Stimulated activated CD4-positive, alpha-beta T cell treated with anti-CD3 and anti-CD28 coated beads, TNF-alpha, amount 100 ng/mL, for 1 hour (primary cell): ENCODE data around the gene RBPMS2.
"Not testable (repeated sequence)": the region's sequence is repeated elsewhere in the genome, so short reads cannot be mapped to it uniquely, and the experiment has no call there.

Experiments used
- DNase-seq, 3 donors: peaks; one replicate each; pipeline ENCODE4 v3.0.0-alpha.2; 2020; ENCODE audit warnings: low read depth in 3 of 3, low spot score in 1 of 3

Gene RBPMS2

DNA sequence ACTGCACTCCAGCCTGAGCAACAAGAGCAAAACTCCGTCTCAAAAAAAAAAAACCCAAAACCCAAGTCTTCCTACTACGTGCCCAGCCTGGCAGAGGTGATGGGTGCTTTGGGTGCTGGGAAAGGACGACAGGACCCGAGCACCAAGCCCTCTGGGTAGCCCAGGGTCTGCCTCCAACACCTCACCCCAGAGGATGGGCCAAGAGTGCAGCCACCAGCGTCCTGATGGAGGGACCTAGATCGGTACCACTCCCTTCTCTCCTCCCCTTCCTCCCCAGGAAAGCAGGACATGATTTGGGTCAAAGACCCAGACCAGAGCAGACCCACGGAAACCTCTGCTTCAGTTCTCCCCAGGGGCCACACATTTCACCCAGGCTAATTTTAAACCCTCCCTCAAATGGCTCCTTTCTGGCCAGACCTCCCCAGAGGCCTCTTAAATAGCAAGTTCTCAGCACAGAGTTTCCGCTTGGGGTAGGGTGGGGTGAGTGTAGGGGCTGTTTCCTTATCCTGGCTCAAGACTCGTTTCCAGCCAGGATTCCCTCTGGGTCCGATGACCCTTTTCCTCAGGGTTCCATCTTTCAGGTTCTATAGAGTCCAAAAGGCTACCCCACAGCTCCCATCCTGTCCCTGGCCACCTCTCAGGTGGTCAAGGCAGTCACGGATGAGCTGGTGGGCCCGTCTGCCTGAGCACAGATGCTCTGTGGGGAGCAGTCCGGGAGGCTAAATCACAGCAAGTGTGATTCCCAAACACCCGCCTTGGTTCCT is 20.5 kb downstream of the RBPMS2 start:
- no peak for DNase-seq

DNA sequence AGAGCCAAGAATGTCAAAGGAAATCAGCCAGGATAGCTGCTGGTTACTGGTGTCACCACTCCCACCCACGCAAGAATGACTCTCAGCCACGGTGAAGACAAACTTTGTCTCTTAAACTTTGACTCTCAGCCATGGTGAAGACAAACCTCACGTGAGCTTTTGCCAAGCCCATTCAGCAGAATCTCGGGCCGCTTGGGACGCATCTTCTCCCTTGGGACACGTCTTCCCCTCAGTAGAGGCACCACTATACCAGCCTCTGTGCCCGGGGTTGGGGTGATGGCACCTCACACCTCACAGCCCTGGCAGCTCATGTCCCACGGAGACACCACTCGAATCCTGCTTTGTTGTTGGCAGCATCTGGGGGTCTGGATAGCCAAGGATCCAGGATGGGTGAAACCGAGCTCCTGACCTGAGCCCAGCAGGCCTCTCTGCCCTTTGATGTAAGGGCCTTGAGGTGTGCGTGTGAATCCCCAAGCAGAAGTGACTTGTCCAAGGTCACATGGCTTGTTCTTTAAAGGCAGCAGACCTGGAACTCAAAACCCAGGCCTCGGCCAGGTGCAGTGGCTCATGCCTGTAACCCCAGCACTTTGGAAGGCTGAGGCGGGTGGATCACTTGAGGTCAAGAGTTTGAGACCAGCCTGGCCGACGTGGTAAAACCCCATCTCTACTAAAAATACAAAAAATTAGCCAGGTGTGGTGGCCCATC is 21.8 kb downstream of the RBPMS2 start:
- no peak for DNase-seq

DNA sequence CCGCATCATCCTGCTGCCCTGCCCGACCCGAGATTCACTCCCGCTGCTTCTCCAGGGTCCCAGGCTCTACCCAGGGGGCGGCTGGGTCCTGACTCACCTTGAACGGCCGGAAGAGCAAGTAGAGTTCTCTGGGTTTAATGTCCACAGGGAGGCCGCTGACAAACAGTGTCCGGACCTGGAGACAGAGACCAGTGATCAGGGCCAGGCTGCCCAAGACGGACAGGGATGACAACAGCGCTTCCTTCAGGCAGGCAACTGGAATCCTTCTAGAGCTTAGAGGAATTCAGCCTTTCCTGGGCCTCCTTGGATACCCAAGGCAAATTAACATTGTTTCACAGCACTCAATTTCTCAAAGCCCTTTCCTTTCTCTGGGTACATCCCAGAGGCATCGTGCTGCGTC is 23.9 kb downstream of the RBPMS2 start:
- DNase-seq: no peak

DNA sequence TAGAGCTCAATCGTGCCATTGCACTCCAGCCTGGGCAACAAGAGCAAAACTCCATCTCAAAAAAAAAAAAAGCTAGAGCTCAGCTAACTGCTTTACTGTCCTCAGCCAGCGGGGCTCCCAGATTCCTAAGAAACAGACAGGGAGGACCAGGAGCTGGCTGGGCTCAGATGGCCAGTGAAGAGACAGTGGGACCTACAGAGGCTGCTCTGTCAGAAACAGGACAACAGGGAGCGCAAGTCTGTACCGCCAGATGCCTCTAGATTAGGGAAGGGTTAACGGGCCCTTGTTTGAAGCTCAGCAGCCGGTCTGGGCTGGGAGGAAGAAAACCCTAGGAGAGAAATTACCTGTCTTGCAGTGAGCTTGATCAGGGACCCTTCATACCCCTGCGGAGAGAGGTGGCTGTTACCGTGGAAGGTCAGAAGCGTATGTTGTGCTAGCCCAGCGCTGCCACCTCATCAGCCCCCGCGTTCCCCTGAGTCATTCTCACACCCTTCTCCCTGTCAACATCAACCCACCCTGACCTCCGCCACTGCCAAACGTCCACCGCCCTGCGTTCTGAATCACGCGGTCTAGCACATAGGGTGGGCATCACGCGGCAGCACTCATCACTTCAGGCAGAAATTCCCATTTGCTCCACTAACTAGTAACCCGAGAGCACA is 25.3 kb downstream of the RBPMS2 start:
- DNase-seq: no peak

DNA sequence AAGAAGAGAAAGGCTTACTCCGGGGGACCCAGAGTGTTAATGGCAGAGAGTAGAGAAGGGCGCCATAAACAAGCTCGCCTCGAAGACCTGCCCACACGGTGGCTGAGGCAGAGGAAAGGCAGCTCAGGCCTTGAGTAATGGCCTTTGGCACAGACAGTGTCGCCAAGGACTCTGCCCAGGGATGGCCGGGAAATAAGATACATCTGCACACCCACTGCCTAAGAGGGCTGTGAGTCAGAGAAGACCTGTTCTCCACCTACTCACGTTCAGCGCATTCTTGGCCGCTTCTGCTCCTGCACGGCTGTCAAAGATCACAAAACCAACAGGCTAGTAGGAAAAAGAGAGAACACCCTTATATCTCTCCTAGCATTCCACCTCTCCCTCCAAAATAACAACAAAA is 26.2 kb downstream of the RBPMS2 start:
- DNase-seq: no peak

DNA sequence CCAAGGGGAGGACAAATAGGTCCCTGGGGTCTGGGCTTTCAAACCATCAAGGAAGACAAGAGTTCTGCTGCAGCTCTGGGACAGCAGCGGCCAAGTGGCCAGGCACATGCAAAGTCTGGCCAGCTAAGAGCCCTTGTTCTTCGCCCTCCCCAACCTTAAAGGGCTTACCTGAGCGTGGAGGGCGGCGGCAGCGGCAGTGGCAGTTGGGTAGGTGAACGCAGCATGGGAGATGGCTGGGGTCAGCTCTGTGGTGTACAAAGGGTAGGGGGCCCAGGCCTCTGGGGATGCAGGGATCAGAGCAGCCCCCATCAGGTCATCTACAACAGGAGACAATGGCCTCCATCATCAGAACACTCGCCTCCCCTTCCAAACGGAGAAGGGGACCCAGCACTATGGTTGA is 27.1 kb downstream of the RBPMS2 start:
- no peak for DNase-seq

DNA sequence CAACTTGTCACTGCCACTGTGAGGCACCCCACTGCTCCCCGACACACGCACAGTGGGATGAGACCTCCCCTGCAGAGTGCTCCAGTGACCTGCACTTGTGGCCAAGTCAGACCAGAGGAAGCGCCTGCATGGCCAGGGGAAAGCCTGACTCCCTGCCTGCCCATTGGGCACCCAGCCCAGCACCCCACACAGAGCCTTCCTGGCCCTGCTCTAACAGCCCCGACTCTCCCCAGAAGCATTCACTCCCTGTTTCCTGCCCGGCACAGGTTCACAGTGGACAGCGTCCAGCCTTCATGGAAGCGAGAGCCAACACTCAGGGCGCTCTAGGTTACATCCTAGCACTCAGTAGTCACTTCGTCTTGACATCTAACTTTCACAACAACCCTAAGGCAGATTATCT is 27.8 kb downstream of the RBPMS2 start:
- no peak for DNase-seq

DNA sequence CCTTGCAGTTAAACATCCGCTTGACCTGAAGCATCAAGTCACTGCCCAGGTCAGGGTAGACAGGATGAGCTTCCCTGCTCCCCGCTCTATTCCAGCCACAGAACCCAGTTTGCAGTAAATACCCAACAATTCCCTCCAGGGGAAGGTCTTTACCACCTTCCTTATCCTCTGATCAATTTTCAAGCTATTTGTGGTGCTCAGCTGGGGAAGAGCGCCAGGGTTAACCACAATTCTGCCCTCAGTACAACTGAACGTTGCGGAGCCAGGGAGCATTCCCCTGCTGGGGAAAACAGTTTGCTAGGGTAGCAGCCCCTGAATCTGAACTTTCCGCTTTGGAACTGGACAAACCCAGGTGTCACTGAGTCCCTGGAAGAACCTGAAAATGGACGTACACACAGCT is 28.5 kb downstream of the RBPMS2 start:
- DNase-seq: no peak

DNA sequence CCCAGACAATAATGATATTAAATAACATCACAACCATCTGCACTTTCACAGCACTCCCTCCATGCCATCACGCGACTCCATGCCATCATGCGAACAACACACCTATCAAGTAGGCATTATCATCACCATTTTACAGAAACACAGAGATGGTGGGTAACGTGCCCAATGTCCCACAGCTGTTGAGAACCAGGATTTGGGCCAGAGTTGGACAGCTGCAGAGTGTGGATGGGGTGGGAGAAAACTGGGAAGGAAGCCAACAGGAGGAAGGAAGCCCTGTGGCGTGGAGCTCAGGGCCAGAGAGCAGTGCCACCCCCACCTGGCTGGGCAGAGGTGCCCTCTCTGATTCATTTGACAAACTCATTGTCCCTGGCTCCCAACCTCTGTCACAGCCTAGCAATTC is 29.0 kb downstream of the RBPMS2 start:
- no peak for DNase-seq

DNA sequence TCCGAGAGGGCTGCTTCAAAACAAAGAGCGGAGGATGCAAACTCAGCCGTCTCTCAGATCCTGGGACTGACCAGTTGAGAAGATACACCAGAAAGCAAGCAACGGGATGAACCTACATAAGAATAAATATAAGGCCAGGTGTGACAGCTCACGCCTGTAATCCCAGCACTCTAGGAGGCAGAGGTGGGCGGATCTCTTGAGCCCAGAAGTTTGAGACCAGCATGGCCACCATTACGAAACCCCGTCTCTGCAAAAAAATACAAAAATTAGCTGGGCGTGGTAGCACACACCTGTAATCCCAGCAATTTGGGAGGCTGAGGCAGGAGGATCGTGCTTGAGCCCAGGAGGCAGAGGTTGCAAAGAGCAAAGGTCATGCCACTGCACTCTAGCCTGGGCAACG is 31.7 kb downstream of the RBPMS2 start:
- DNase-seq: no peak

DNA sequence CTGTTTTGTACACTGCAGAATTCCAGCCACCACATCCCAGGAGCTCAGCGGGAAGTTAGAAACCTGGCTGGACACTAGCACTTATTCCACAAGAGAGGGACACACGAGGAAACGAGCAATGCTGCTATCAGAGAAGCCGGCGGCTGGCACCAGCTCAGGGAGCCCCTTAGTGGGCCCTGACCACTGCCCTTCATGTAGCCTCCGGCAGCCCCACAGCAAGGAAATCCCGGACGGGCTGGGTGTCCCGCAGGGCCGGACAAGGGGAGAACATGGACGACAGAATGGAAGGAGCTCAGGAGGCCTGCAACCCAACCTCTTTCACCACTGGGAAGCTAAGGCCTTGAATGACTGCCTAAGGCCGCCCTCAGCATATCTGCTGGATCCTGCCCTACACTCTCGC is 32.5 kb downstream of the RBPMS2 start:
- DNase-seq: no peak

DNA sequence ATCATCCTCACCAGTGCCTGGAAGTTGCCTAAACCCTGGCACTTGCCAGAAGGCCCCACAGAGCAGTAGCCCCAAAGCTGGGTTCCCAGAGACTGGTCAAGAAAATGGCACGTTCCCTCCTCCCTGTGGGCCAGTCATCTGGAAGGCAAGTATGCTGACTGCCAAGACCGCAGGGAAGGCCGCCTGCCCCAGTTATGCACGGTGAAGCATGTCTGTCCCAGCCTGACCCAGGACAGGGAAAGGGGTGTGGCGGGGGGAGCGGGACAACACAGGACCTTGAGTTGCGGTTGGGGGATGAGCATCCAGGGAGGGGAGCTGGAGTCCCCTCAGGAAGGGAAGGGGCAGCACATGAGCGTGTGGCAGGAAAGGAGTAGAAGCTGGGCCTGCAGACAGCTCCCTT is 33.0 kb downstream of the RBPMS2 start:
- DNase-seq: no peak

DNA sequence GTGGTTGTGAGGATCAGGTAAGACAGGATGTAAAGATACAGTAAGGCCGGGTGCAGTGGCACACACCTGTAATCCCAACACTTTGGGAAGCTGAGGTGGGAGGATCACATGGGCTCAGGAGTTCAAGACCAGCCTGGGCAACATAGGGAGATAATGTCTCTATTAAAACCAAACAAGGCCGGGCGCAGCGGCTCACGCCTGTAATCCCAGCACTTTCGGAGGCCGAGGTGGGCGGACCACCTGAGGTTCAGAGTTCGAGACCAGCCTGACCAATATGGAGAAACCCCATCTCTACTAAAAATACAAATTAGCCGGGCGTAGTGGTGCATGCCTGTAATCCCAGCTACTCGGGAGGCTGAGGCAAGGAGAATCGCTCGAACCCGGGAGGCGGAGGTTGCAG is 33.7 kb downstream of the RBPMS2 start:
- not testable (repeated sequence) for DNase-seq

DNA sequence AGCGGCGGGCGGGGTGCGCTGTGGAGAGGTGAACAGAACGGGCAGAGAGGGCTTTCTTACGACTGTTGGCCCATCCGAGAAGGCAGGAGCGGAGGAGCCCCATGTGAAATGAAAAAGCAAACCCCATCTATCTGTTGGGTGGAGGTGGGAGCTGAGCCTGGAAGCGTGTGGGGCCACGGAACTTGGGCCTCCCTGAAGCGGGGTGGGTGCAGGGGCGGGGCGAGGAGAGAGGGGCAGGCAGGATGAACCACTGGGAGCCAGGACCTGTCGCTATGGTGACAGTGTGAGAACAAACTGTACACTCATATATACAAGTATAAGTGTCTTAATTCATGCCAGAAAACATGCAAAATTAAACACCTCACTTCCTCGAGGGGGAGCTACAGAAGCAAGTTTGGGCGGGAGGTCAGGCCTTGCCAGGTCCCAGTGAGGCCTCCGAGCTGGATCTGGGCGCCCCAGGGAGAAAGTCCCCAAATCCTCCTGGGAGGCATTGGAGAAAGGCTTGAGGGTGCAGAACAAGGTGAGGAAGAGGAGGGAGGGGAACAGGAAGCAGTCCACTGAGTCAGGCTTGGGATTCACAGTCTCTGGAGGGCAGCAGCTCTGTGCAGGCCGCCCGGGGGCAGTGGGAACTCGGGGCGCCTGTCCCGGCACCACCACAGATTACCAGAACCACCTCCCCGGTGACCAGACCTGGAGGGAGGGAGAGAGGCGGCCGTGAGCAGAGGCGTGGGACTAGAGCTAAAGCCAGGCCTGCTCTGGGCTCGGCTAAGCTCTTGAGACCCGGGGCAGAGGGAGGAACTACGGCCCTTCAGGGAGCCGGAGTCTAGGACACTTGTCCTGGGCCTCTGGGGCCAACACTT is 34.8 kb downstream of the RBPMS2 start:
- no peak for DNase-seq

DNA sequence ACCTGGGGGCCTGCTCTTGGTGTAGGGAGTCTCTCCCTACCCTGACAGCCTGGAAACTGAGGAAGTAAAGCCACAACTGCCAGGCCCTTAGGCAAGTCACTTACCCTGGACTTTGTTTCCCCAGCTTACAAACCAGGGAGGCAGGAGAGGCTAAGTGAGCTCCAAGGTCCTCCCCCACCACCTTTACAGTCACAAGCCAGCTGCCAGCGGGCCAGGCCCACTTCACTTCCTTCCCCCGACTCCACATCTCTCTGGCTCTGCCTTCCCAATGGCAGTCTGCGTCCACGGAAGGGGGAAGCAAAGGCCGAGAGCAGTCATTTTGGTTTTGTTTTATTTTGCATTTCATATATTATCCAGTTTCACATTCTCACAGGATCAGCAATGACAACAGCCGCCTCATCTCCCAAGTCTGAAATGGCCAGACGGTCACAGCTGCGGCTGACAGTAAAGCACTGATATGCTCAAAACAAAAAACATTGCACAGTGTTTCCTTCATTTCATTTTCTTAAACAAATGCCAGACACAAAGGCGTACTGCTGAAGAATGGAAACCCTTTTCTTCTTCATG is 35.7 kb downstream of the RBPMS2 start:
- no peak for DNase-seq

DNA sequence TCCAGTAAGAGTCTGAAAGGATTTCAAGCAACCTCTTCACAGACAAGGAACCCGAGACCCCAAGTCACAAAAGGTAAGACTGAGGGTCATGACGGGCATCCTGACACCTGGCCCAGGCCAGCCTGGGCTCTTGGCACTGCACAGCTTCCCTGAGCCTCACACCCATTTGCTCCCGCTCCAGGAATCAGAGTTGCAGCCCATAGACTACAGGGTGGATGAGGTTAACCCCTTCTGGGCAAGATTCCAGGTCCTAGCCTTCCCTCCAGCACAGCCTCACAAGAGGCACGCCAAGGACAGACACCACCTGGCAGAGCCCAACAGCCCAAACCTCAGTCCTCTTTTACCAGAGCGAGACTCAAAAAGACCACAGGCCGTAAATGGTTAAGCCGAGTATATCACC is 36.2 kb downstream of the RBPMS2 start:
- DNase-seq: no peak

DNA sequence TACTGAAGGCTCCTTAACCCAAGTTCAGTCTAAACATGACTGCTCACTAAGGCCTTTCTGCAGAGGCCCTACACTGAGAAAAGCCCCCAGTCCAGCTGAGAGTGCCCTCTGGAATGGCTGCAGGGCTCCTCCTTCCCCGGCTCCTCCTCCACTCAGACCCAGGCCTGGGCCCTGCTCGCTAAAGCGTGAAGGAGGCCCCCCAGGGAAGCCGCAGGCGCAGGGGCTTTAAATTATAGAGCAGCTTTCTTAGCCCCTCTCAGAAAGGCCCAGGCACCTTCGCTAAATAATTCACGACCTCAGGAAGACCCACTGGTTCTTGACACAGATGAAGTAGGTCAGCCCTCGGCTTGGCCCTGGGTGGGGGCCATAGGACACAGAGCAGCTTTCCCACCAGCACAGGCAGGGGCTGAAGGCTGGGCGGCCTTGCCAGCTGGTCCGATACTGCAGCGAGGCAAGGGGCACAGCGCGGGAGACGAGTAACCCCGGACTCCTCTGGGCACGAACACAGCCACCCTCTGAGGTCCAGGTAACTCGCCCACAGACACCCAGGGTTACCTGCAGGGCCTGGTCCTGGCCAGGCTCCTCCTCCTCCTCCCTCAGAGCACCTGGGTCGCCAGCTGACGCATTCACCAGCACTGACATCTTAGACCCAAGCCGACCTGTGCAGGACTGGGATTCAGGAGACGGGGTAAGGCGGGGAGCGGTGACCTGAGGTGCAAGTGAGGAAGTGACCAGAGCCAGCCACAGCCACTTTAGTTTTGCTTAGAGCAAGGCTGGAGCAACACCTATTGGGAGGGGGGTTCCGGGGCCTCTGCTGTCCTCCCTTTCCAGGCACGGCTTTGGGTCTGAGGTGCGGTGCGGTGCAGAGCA is 36.9 kb downstream of the RBPMS2 start:
- no peak for DNase-seq

DNA sequence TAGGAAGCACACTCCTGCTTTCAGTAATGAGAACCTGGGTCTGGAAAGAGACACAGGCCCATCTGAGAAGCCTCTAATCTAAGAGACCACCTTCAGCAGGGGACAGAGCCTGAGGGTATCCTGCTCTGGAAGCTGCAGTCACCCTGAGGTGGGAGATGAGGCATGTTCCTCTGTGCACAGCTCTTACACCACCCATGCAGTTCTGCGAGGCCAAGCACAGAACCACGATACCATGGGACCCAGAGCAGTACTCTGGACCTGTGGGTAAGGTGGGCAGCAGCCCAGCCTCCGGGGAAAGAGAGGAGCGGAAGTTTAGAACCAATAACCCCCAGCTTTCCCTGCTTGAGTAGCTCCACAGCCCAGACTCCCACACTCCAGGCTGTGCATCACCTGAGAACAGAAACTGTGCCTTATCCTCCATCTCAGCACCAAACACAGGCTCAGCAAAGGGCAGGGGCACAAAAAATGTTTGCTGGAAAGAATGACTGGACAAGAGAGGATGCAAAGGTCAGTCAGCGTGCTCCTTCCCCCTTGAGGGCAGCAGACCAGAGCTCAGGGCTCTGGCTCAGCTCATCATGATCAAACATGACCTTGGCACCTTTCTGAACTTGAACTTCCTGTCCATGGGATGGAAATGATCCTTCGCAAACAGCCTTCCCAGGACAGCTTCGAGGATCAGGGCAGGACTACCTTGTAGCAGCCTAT is 43.1 kb downstream of the RBPMS2 start:
- DNase-seq: no peak

DNA sequence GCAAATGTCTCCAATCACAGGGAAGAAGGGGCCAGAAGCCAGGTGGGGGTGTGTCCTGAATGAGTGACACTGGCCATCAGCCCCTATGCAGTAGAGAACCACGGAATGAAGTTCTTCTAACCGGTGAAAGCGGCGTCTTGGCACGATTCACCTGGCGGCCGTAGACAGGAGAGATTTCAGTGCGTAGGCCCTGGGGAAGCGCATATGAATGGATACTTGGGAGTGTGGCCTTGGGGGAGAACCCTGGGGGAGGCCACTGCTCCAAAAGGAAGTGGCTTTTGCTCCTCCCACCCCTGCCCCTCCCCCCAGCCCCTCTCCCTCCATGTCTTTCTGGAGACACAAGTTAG is 43.6 kb downstream of the RBPMS2 start:
- no peak for DNase-seq
